ENCODE measurements around the gene OSBPL5.

OSBPL5 gene

GRCh38 chr11:3162410-3163240 lies 2.5 kb downstream of the OSBPL5 start:
- no peak for DNase-seq

- DNase-seq: no peak
Observed at GRCh38 chr11:3161720-3162409, 3.2 kb downstream of the OSBPL5 start.

- DNase-seq: no peak
Observed at GRCh38 chr11:3161309-3161708, 3.8 kb downstream of the OSBPL5 start.

GRCh38 chr11:3160252-3161031 lies 4.7 kb downstream of the OSBPL5 start:
- DNase-seq: no peak

- DNase-seq: no peak
Observed at GRCh38 chr11:3159296-3160190, 5.6 kb downstream of the OSBPL5 start.

GRCh38 chr11:3158821-3159220 lies 6.3 kb downstream of the OSBPL5 start:
- DNase-seq: no peak

- no peak for DNase-seq
Observed at GRCh38 chr11:3158131-3158591, 6.9 kb downstream of the OSBPL5 start.

- DNase-seq: no peak
Observed at GRCh38 chr11:3157381-3158130, 7.6 kb downstream of the OSBPL5 start.

DNA sequence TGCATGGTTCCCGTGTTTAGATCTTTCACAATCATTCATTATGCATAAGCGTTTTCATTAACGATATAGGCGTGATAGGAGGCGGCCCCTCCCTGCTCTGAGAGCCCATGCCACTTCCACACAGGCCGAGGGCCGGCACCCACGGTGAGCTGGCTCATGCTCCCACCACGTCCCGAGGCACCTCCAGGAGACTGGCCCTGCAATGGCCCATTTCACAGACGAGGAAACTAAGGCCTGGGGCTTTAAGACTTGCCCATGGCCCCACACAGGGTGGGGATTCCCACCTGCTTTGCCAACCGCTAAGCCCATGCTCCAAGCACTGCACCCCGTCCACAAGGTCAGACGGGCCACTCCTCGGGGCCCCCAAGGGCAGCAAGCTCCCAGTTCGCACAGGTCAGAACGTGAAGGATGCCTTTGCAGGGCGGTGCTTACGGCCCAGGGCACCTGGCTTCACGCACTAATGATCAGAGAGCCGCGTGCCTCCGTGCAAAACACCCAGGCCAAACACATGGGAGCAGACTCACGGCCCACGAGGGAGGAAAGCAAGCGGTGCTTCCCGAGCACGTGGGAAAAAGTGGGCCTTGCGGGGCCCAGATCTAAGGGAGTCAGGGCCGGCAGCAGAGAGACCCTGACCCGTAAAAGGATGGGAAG lies 8.3 kb downstream of the OSBPL5 start:
- no peak for DNase-seq

- no peak for DNase-seq
Observed at GRCh38 chr11:3156282-3156660, 8.8 kb downstream of the OSBPL5 start.

DNA sequence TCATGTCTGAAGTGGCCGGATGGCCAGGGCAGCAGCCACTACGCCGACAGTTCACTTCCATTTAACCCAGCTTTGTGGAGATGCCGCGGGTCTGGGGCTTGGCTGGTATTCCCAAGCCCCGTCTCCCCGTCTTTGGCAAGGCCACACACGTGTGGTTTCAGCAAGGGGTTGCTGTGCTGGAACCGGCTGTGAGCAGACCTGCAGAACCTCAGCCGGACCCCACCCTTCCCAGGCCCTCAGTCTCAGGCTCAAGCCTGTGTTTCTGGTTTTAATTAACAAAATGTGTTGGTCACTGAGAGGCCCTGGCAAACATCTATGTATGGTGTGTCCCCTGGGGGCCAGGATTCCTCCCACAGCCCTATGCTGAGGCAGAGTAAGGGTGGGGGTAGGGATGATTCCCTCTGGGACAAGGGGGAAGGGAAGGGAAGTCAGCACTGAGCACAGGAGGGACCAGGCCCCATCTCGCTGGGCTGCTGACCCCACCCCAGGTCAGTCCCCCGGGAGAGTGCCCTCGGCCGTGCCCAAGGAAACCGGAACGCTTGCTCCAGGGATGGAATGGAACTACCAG lies 9.3 kb downstream of the OSBPL5 start:
- DNase-seq: no peak

GRCh38 chr11:3155216-3155615 lies 9.9 kb downstream of the OSBPL5 start:
- DNase-seq: no peak

GRCh38 chr11:3154001-3154599 lies 11.0 kb downstream of the OSBPL5 start:
- no peak for DNase-seq

- peak; percentile 45 for DNase-seq
Observed at GRCh38 chr11:3153291-3153861, 11.7 kb downstream of the OSBPL5 start.

DNA sequence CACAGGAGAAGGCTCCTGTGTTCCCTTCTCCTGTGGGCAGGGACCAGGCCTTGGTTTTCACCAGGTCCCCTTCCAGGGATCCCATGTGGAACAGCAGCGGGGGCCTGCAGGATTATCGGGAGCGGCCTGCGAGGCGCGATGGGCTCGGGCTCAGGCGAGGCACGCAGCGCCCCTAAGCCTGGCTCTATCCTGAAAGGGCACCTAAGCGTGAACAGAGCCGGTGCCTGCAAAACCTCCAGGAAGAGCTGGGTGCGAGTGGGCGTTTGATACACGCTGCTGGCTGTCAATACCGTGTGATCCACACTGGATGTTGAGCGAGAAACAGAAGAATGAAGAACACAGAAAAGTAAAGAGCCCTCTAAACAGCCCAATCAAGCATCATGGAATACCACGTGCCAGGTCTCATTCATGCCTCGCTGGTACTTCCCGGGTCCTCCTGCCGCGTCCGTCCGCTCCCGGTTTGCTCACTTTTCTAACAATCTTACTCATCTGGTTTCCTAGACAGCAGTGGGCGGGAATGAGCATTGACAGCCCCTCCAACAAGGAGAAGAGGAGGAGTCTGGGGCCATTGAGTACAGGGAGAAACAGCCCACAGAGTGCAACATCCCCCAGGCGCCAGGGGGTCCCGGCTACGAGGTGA lies 12.5 kb downstream of the OSBPL5 start:
- DNase-seq: no peak

- DNase-seq: no peak
Observed at GRCh38 chr11:3150726-3151125, 14.4 kb downstream of the OSBPL5 start.

DNA sequence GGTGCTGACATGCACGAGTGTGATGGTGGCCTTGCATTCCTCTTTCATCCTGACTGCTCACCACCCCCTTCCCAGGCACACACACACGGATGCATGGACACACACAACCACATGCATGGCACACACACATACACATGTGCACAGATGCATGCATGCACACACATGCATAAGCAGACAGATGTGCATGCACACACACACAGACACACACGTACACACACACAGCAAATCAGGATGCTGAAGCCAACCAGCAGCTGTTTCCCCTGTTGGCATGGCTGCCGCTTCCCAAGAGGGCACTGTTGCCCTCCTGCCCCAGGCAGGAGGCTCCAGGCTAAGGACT lies 15.3 kb downstream of the OSBPL5 start:
- no peak for DNase-seq

GRCh38 chr11:3148990-3149851 lies 15.9 kb downstream of the OSBPL5 start:
- no peak for DNase-seq
